ENCODE measurements around the gene LGALS7B. TPM values are rescaled to one million over a fixed set of nuclear protein-coding genes. Genes with fewer than 3 reads are reported as not detected.

LGALS7B gene
- total RNA-seq, 1 experiment from 2014 or later = 1.2 TPM

GRCh38 chr19:38812009-38812840 is 23.2 kb downstream of the LGALS7B start:
- Mint-ChIP-seq H3K27ac (no peak overlapping the region), H3K36me3 (peaks cover 17% of the 10 kb centered on the region), H3K4me3 (no peak overlapping the region), H3K9me3 (peaks cover 6% of the 10 kb centered on the region), H3K27me3 (ENCODE audit: low read depth) (peaks cover 5% of the 10 kb centered on the region; the same call in 1 of the 2 replicates), H3K4me1 (no peaks in the 10 kb centered on the region)
- DNase-seq (ENCODE audit: low spot score) = no peak
- ChIA-PET CTCF (interaction anchor here (0.6 to 1.5 kb wide), 4 partner anchors 18 to 43 kb away, joined by 3 to 5 read pairs (median 4); no protein-coding TSS in a partner anchor), POLR2A (no interaction called here)
- ATAC-seq = no peak
- no peak for TF ChIP-seq PREB (CRISPR knock-in tag; IDR thresholded peaks at IDR 0.05; ENCODE audit: borderline replicate concordance)
- no peak for TF ChIP-seq MYBL2 (CRISPR knock-in tag; IDR thresholded peaks at IDR 0.05)
- no peak for TF ChIP-seq E2F1 (CRISPR knock-in tag; IDR thresholded peaks at IDR 0.05)
- TF ChIP-seq ERG (CRISPR knock-in tag; IDR thresholded peaks at IDR 0.05) = no peak
- TF ChIP-seq FOXP1 (CRISPR knock-in tag; IDR thresholded peaks at IDR 0.05; ENCODE audit: borderline replicate concordance) = no peak
- TF ChIP-seq ZNF317 (CRISPR knock-in tag; IDR thresholded peaks at IDR 0.05; ENCODE audit: borderline replicate concordance, low read depth) = no peak
- TF ChIP-seq JAZF1 (CRISPR knock-in tag; IDR thresholded peaks at IDR 0.05) = no peak
- no peak for TF ChIP-seq CREM (CRISPR knock-in tag; IDR thresholded peaks at IDR 0.05)
- no peak for TF ChIP-seq PRRX2 (CRISPR knock-in tag; IDR thresholded peaks at IDR 0.05)
- TF ChIP-seq NR3C1 (CRISPR knock-in tag; conservative IDR thresholded peaks at IDR 0.05; ENCODE audit: low read depth) = no peak

GRCh38 chr19:38812841-38813320 is 23.9 kb downstream of the LGALS7B start, which contains the start of gene LGALS4:
TSS of gene LGALS4 (minus strand) at chr19:38812945. CDS start at chr19:38812886, 59 bp downstream.
- H3K27me3 Mint-ChIP-seq (ENCODE audit: low read depth) = no peaks in the 10 kb centered on the region
- ChIA-PET CTCF (interaction anchor here (0.8 to 1.5 kb wide), 2 partner anchors 18 to 43 kb away, joined by 3 to 5 read pairs; no protein-coding TSS in a partner anchor), POLR2A (interaction anchor here (0.6 kb wide), 1 partner anchor 19 kb away, joined by 3 read pairs; no protein-coding TSS in a partner anchor)
- ATAC-seq = no peak
- DNase-seq (ENCODE audit: low spot score) = no peak
- peaks cover 20% of the 10 kb centered on the region for H3K36me3 Mint-ChIP-seq
- H3K27ac Mint-ChIP-seq = no peak within 1 kb of the TSS
- H3K4me1 Mint-ChIP-seq = no peaks in the 10 kb centered on the region
- no peak for TF ChIP-seq CREB1 (CRISPR knock-in tag; IDR thresholded peaks at IDR 0.05)
- no peak for TF ChIP-seq NFATC4 (CRISPR knock-in tag; IDR thresholded peaks at IDR 0.05)
- TF ChIP-seq MYBL2 (CRISPR knock-in tag; IDR thresholded peaks at IDR 0.05) = no peak
- TF ChIP-seq SMAD4 (CRISPR knock-in tag; IDR thresholded peaks at IDR 0.05) = no peak
- TF ChIP-seq SOX15 (CRISPR knock-in tag; IDR thresholded peaks at IDR 0.05) = no peak
- no peak for TF ChIP-seq ETV6 (CRISPR knock-in tag; IDR thresholded peaks at IDR 0.05)
- no peak for TF ChIP-seq HMGXB4 (CRISPR knock-in tag; IDR thresholded peaks at IDR 0.05)
- no peak for TF ChIP-seq HMGA2 (CRISPR knock-in tag; IDR thresholded peaks at IDR 0.05)
- no peak for TF ChIP-seq OVOL2 (CRISPR knock-in tag; IDR thresholded peaks at IDR 0.05; ENCODE audit: borderline replicate concordance)
- TF ChIP-seq CTCF (IDR thresholded peaks at IDR 0.05) = no peak
- TF ChIP-seq SP1 (CRISPR knock-in tag; conservative IDR thresholded peaks at IDR 0.05) = no peak
- TF ChIP-seq NFE2L1 (CRISPR knock-in tag; IDR thresholded peaks at IDR 0.05) = no peak
- no peaks in the 10 kb centered on the region for H3K9me3 Mint-ChIP-seq
- no peak within 1 kb of the TSS for H3K4me3 Mint-ChIP-seq
